ENCODE data around the gene FRMD8.

GRCh38 chr11:65401803-65402248 is 15.4 kb downstream of the FRMD8 start:
- TF ChIP-seq POLR2A (IDR thresholded peaks at IDR 0.05) (no peak), CTCF (IDR thresholded peaks at IDR 0.05) (no peak)

Data from body of pancreas (tissue), 4 donors.